GM21529 (cell line): ENCODE data around the gene ARID5B.

Experiments used
- ATAC-seq: cut with Tn5 transposase; IDR thresholded peaks from one replicate; pipeline ENCODE4 v1.9.1; 2021; ENCODE audit not compliant: unreplicated experiment

The ARID5B gene

DNA sequence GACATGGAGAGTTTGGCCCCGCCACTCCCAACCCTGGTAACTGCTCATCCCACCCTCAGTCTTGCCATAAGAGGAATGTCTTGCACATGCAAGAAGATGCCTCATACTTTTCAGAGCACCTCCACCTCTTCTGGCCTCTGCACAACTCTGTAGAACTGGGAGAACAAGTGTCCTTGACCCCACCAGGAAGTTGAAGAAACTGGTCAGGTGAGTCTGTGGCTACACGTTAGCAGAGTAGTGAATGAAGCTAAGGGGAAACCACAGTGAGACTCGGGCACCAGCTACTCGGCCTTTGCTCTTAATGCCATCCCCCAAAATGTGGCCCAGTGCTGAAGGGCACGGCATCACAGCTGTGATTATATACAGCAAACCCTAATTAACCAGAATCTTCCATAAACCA is 110.1 kb downstream of the ARID5B start:
- no peak for ATAC-seq

DNA sequence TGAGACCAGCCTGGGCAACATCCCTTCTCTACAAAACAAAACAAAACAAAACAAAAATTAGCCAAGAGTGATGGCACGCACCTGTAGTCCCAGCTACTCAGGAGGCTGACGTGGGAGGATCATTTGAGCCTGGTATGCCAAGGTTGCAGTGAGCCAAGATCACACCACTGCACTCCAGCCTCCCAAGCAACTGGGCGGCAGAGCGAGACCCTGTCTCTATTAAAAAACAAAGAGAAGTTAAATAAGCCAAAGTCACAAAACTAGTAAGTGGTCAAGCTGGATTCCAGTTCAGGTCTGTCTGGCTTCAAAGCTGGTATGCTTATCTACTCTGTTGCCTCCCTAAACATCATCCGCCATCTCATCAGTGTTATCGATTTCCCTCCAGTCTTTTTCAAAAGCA is 110.8 kb downstream of the ARID5B start:
- ATAC-seq, result no peak

DNA sequence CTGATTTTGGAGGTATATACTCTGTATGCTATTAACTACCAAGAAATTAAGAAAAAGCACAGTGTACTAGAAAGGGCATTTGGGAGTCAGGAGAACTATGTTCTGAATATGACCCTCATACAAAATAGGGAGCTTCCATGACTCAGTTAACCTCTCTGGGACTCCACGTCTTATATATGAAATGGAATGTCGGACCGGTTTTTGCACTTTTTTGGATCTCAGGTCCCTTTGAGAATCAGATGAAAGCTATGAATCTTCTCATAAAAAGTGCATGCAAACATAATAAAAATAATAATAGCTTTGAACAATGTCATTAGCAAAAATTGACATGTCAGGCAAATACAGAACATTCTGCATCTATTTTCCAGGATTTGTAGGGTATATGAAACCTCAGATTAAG is 113.0 kb downstream of the ARID5B start:
- no peak for ATAC-seq

DNA sequence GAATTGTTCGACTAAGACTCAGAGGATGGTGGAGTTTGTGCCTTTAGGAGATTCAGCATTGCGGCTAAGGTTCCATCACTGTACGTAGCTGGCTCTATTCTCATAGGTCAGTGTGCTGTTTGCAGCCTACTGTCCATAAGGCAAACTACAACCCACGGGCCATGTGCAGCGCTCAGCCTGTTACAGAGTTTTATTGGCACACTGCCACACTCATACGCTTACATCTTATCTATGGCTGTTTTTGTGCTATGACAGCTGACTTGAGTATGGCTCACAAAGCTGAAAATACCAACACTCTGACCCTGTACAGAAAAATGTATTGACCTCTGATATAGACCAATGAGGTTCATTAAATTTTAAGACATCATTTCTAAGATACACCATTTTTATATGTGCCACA is 114.5 kb downstream of the ARID5B start:
- ATAC-seq, result no peak

DNA sequence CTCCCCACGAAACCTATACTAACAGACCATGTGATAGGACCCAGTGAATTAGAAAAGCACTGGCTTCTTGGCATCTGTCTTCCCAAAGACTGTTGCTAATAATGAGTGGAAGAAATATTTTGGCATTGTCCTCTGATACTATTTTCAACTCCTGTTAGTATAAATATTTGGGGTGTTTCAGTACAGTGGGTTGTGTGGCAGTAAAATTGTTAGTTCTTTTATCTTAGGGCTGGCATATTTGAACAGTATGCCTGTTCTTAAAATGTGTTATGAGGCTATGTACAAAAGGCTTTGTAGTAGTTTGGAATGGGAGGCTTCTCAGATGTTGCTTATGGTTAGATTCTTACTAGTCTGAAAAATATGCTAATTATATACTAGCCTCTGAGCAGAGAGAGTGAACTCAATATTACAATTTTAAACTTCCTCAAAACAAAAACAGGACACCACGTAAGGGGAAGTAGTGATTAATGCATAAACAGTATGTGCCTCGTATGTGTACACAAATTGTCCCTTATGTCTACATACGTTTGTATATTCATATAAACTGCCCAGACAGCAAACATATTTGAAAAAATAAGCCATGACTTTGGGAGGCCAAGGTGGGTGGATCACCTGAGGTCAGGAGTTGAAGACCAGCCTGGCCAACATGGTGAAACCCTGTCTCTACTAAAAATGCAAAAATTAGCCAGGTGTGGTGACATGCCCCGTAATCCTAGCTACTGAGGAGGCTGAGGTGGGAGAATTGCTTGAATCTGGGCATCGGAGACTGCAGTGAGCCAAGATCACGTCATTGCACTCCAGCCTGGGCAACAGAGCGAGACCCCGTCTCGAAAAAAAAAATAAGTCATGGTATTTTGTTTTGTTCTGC is 115.4 kb downstream of the ARID5B start:
- peak; percentile 52 for ATAC-seq

DNA sequence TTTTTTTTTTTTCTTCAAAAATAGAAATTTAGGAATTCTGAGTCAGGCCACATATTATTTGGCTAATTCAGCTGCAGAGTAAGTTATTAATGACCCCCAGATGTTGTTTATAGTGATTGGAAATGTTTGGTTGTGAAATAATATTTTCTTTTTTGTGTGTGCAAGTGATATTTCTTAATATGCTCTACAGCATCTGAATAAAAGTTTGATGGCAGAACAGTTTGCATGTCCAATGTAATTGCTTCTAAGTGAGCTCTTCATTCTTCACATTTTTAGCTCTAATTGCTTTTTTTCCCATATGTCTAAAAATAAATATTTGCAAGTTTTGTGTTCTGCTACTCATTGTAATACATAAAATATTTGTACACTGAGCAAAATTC is 116.0 kb downstream of the ARID5B start:
- no peak for ATAC-seq

DNA sequence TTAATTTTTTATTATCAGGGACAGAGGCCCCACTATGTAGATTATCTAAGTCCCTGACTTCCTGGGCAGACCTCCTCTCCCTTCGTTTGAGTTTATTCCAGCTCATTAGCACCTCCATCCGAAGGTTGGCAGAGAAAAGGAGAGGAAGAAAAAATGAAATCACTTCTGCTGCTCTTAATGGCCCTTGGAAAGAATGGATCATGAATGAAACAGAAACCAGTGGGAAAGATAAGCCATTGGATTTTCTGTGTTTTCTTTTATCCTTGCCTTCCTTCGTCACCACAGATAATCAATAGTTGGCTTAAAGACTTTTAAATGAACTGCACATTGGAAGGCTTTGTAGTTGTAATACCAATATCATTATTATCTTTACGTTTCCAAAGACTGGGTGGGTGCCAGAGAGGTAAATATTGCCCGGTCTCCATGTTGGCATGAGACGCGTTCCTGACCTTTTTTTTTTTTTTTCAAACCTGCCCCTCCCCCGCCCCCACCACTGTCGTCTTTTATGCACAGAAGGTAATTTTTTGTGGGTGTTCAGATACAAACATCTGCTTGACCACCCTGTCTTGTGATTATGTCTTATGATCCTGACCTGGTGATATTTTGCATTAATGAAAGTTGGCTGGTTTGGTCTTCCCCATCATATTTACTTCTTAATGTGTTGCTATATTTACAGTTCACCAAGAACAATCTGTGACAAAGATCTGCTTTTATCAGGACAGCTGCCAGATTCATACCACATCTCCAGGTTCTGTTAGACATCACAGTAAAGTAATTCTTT is 116.8 kb downstream of the ARID5B start:
- no peak for ATAC-seq

DNA sequence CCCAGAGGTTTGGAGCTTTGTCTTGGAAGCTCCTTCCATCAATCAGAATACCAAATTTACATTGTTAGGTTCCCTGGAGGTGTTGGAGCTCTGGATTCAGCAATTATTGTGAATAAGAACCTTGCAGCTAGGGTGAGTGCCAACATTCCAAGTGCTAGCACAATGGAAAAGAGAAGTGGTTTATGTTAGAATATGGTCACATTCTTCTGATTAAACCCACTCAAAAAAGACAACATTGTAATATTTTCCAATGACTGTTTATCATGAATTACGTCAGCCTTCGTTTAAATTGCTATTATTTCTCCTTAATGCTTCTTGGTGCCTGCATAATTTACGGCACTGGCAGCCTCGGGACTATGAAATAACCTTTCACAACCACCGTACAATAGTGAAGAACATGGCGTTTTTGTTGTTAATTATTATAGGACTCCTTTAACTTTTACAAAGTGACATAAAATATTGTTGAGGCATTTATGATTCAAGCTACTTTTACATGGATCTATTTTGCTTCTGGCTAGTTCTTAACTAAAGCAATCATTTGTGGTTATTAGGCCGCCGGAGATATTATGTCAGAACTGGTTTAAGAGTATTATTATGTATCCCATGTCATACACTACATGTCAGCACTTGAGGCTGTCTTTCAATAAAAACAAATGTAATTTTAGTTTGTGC is 117.7 kb downstream of the ARID5B start:
- no peak for ATAC-seq

DNA sequence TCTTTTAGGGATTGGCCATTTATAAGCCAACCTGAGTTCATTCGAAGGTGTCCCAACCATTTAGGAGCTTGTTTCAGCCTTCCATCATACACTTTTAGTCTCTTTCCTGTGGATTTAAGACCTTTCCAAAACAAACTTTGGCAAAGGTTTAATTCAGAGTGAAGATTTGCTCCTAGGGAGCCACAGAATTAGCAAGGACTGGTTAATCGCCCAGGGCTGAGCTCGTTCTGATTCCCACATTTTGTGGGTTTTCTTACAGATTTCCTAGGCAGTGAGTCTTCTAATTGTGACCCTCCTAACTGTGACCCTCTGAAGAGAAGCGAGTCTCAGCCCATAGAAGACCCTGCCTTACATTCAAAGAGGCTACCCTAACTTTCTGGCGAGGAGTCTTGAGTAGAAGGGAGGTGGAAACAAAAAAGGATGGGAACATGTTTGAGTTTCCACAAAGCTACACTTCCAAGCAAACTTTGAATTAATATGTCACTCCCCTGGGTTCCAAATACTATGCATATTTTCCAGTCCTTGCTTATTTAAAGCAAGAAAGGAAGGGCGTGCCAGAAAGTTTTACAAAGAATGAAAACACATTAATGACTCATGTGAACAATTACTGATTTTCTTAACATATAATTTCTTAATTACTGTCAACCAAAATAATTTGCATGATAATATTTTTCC is 118.3 kb downstream of the ARID5B start:
- ATAC-seq, result no peak

DNA sequence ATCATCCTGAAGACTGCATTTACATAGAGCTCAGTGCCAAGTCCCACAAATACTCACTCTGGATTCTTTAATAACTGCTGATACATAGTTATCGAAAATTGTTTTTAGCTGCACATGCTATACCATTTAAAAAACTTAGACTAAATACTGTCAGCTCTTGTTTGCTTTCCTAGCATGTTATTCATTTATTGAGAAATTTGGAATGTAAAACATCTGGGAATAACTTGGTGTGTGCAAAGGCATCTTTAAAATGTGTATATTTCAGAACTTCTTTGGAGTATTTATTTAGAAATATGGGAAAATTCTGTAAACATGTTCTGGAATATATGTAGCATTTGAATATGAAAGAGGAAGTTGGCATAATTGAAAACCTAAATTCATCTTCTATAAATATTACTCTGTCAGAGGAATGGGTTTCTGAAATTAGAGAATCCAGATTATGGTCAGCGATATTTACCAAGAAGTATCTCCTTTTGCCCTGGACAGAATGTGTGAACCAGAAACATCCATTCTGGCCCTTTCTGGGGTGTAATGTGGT is 119.7 kb downstream of the ARID5B start:
- no peak for ATAC-seq

DNA sequence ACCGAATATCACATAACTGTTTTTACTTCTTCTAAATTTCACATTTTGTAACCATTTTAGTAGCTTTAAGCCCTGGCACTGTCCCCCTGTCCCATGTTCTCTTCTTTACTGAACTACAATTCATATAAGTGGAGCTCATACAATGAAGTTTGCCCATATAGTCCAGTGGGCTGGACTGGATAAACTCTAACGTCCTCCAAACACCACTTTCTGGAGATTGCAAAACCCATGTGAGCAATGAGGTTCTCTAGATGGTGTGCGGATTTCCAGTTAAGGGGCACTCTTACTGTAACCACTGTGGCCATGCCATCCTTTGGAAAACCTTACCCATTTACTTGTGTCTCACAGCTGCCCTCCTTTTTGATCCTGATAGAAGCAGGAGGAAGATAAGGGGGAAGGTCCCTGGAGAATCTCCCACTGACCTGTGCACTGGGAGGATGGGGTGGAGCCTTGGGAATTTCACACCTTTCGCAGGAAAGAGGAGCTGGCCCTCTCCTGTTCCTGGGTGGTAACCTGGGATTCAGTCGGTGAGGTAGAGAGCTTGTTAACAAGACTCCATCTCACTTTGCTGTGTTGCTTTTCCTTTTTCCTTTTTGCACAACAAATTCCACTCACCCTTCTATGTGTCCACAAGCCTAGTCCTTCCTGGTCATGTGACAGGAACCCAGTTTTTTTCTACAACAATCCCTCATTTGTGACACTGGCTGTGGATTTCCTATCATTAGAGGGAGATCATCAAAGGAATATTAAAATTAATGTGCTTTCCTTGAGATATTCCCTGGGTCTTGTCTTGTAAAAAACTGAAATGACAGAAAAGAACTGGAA is 120.7 kb downstream of the ARID5B start:
- no peak for ATAC-seq

DNA sequence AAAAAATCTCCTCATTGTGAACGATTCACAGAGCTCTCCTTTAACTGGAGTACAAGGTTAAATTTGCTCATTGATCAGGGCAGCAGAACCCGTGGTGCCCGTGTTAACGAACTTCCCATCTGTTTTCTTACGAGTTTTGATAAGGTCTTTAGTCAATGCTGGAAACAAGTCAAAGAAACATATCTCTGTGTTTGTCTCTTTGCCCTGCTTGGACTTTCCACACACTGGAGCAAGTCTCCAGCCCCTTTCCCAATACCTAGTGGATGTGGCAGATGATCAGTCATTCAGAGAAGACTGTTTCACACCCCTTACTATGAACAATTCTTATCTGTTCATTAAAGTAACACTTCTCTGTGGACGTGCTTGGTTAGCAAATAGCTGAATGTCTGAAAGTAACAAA is 121.3 kb downstream of the ARID5B start:
- ATAC-seq, result no peak

DNA sequence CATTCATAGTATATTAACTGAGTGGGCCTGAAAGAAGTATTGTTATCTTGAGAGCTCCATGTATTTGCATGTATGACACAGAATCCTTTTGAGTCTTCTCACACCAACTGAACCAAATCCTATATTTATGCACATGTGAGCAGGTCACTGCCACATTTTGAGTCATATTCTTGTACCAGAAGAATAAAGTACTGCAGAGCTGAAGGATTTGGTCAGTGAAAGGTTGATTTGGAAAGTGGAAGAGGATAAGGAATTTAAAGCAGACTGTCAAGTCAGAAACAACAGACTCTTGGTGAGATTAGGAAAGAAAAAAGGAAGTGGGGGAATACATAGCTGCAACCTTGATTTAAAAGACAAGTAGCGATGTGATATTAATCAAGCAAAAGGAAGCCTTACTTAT is 121.8 kb downstream of the ARID5B start:
- ATAC-seq, result no peak

DNA sequence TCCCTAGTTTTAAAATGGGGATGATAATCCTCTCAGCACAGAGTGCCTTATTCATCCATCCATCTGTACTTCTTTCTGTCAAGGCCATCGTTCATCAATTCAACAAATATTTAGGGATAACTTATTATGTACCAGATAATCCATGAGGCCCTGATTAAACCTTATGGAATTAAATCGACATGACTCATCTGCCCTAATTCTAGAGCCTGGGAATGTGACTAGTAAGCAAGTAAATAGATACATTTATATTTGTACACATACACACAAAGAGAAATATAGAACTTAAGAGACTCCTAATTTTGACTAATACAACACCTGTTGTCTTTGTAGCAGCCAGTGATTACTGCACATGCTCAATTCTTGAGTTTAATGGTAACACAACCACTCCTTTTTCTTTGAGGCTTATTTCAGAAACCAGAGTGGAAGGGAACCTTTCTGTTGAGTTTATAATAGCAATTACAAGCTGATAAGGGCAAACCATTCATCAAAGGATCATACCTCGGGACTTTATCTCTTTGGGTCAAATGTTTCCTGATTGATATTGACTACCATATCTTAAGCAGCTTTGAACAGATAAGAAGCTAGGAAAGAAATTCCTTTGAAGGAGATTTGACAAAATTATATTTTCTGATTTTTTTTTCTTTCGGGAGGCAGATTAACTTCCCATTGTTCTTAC is 122.7 kb downstream of the ARID5B start:
- ATAC-seq, result no peak

DNA sequence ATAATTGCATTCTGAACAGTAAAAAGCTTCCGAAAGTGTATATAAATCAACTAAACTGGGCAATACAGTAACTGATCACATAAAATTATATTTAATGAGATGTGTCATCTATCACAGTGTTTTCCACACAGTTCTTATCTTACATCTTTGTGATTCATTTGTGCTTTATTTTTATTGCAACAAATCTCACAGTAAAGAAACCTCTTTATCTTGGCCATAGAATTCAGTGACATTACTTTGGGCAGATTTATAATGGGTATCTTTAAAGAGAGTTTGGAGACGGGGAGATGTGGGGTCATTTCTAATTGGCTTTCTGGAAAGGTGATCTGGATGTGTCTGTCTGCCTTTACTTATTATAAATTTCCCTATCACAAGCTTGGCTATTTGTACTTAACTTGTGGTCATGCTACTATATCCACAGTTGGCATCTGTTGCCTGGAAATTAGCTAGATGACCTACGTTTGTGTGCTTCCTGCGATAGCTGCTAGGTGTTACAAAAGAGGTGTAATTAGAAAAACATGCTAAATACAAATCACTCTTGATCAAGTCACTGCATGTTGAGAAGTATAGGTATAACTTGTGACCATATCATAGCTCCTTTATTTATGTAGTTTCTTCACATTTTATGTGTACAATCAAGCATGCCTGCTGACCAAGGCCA is 123.8 kb downstream of the ARID5B start:
- no peak for ATAC-seq

DNA sequence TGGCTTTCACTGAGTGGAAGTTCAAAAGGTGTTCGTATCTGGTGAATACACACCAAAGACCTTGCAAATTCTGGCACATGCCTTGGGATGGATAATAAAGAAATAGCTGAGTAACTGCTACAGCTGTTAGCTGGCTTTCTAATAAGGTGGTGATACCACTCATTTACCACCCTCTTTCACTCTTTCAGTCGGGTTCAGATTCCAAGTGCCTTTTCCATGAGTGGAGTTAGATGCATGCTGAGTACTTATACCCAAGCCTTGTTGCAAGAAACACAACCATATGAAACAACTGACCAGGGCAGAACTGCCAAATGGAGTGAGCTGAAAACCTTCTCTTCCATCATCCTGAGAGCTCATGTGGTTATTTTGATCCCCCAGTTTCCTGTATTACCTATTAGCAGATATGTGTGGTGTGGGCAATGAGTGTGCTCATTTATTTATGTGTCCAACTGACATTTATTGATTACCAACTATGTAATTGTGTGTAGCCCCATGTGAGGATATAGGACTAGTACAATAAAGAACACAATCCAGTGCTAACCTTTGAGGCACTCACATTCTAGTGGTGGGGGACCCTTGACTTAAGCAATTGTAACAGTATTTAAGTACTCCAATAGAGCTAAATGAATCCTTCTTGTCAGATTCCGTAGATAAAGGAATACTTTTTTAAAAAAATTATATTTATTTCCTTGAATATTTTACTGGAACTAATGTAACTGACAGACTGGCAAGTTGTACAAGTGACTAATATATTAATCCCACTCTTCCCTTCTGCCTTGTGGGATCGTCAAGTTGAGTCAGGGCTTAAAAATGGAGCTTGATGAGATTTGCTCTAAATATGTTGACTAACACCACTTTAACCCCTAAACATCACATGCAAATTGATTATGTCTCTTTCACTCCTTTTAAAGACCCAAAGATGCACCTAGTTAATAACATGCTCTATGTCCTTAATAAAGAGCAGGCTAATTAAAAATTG is 124.7 kb downstream of the ARID5B start:
- ATAC-seq, result no peak

DNA sequence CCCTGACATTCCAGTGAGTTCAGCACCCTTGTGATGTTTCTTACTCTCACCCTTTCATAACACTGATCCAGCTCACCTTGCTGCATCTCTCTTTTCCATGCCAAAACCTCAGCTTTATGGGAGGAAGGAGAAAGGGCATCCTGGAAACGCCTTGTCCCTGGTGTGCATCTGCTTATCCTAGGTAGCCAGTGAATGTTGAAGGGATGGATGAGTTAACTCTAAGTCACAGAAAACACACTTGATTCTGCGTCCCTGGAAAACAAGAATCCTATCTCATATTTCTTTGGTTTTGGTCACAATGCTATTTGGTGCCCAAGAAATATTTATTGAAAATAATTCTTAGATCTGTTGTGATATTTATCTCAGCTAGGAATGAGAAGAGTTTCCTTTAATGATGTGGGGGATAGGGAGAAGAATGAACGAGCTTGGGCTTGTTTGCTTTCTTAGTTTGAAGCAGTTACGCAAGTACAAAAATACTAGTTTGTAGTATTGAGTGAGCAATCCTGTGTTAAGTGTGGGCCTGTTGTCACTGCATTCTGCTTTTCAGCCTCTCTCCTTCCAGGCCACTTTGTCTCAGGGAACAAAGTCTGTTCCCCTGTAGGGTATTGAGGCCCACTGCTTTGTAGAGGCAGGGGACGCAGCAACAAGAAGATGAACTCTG is 126.5 kb downstream of the ARID5B start:
- no peak for ATAC-seq
